HG03159 (cell line): ENCODE measurements around the gene AOAH.

ENCODE experiments used
- ATAC-seq: cut with Tn5 transposase; IDR thresholded peaks from one replicate; pipeline ENCODE4 v1.9.1; 2021; ENCODE audit warnings: mild to moderate bottlenecking, moderate library complexity; ENCODE audit not compliant: unreplicated experiment

AOAH gene, protein sequence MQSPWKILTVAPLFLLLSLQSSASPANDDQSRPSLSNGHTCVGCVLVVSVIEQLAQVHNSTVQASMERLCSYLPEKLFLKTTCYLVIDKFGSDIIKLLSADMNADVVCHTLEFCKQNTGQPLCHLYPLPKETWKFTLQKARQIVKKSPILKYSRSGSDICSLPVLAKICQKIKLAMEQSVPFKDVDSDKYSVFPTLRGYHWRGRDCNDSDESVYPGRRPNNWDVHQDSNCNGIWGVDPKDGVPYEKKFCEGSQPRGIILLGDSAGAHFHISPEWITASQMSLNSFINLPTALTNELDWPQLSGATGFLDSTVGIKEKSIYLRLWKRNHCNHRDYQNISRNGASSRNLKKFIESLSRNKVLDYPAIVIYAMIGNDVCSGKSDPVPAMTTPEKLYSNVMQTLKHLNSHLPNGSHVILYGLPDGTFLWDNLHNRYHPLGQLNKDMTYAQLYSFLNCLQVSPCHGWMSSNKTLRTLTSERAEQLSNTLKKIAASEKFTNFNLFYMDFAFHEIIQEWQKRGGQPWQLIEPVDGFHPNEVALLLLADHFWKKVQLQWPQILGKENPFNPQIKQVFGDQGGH

DNA sequence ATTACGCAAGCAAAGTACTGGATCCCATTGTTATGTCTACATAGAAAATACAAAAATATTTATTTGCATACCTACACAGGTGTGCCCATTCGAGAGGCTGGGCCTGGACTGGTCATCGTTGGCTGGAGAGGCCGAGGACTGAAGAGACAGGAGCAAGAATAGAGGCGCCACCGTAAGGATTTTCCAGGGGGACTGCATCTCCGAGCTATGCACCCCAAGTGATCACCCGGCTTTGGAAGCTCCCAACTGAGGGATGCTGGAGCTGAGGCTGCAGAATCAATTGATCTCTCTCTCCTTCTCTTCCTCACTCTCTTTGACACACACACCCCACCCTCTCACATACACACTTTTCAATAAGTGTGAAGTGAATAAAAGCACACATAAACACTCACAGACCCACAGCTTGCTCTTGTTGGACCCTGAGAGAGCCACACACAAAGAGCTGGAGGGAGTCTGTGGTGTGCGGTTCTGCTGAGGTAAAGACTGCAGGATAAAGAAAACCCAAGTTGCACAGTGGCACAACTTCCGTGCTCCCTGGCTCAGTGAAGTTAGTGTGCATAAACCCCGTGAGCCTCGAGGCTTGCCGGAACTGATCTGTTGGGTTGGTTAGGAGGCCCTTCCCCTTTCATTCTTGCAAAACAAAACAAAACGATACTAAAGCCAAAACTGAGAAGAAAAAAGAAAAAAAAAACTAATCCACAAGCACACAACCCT lies at the start of gene AOAH:
TSS of gene AOAH (minus strand) at position 544 of the 714 bp plus-strand sequence. CDS start at position 198, 346 bp downstream.
- peak; percentile 94 for ATAC-seq

GRCh38 chr7:36766451-36766850 lies 42.2 kb upstream of the AOAH start:
- no peak for ATAC-seq

GRCh38 chr7:36765605-36766004 lies 41.3 kb upstream of the AOAH start:
- no peak for ATAC-seq

DNA sequence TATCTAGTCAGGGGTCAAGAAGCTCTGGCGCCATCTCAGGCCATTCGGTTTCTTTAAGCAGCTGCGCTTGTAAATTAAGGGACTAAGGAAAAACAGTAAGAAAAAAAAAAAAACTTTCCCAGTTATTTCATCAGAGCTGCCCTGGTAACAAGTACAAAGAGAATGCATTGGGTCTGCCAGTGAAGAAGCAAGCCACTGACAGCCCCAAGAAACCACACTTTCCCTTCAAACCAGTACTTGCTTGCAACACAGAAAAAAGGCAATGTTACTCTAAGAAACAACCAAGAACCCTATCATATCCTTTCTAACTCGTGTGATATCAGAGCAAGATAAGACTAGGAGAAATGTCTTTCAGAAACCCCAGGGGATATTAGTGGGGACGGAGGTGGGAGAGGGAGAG lies 40.6 kb upstream of the AOAH start:
- ATAC-seq, result no peak

GRCh38 chr7:36763132-36763816 lies 39.0 kb upstream of the AOAH start:
- no peak for ATAC-seq

DNA sequence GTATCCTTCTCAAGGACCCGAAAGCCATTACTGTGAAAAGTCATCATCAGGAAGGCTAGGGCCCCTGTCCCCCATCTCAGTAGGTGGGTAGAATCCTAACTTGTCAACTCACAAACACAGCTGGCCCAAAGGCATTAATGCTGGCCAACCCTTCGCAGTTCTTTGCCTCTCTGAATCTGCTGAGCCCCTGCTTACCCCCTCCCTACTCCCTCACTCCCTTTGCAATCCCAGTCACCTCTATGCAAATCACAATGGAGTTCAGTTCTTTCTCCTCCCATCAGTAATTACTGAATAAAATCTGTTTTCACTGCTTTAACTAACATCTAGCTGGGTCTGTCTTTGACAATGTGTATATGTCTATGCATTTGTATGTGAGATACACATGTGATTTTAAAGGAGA lies 38.1 kb upstream of the AOAH start:
- no peak for ATAC-seq

DNA sequence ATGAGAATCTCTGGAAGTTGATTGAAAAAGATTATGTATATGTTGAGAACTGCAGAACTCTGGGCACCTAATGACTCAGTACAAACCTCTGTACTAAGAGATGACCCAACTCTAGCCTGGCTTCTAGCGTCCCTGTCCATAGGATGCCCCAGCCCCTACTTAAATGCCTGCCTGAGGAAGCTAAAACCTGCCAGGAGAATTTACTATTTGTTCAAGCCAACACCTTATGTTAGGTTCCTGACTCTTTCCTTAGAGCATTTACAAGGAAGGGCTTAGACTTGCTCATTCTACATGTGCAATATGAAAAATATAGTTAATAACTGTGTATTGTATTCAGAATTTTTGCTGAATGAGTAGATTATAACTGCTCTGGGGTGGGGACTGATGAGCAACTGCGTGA lies 37.5 kb upstream of the AOAH start:
- no peak for ATAC-seq

GRCh38 chr7:36760856-36761762 lies 36.8 kb upstream of the AOAH start:
- no peak for ATAC-seq

GRCh38 chr7:36758879-36759278 lies 34.6 kb upstream of the AOAH start:
- no peak for ATAC-seq

DNA sequence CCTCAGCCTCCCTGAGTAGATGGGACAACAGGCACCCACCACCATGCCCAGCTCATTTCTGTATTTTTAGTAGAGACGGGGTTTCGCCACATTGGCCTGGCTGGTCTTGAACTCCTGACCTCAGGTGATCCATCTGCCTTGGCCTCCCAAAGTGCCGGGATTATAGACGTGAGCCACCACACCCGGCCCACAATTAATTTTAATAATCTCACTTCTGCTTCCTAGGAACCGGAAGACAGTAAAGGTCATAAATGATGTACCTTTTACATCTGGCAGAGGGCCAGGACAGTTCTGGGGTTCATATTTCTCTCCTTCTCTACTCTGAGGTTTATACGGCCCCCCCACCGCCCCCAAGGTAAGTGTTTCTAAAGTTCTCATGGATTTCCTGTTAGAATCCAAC lies 31.2 kb upstream of the AOAH start:
- ATAC-seq, result no peak

DNA sequence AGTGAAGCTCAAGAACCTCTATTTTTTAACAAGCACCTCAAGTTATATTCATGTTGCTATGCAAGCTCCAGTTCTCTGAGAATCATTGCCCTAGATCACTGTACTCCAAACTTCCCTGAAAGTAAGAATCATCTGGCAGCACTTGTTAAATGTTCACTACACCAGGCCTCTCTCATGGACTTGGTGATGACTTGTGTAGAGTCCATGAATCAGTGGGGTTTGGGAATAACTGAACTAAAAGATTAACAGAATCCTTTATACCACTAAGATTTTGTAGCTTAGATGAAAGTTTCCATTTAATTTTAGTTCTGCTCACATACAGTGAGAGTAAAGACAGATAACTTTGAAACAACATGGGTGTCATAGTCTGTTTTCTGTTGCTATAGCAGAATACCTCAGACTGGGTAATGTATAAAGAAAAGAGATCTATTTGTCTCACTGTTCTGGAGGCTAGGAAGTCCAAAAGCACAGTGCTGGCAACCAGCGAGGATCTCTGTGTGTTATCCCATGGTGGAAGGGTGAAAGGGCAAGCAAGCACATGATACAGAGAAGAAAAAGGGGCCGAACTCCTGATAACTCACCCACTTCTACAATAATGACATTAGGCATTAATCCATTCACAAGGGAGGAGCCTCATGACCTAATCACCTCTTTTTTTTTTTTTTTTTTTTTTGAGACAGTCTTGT lies 27.9 kb upstream of the AOAH start:
- no peak for ATAC-seq

GRCh38 chr7:36750451-36750850 lies 26.2 kb upstream of the AOAH start:
- ATAC-seq, result no peak

- no peak for ATAC-seq
Observed at GRCh38 chr7:36749282-36749960, 25.1 kb upstream of the AOAH start.

- ATAC-seq, result no peak
Observed at GRCh38 chr7:36748017-36748487, 23.8 kb upstream of the AOAH start.

DNA sequence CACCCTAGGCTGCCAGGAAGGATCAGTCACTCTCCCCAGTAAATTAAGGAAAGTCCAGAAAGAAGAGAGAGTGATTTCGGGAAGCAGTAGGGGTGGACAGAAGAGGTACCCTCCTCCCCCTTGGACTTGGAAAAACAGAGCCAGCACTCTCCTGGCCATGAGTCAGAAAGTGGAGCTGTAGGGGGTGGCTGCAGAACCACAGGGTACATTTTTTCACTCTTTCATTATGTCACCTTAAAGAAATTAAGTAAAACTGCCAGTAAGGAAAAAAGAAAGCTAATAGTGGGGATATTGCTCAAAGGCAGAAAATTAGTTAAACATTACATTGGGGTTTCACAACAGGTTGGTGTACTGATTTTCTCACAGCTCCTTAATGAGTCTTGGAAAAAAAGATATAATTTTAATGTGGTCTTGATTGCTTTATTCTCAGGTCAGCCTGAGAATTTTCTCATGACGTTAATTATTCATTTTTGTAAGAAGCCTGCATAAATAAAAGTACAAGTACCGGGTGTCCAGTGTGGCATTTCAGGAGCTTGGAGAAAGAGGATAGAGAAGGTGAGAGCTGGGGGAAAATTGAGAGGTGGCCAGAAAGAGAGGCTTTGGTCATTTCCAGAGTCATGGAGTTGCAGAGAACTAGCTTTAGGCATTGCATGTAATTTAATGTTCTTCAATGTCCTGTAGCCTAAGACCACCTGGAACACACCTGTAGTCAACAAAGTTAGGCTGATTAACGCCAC lies 23.2 kb upstream of the AOAH start:
- ATAC-seq, result no peak

DNA sequence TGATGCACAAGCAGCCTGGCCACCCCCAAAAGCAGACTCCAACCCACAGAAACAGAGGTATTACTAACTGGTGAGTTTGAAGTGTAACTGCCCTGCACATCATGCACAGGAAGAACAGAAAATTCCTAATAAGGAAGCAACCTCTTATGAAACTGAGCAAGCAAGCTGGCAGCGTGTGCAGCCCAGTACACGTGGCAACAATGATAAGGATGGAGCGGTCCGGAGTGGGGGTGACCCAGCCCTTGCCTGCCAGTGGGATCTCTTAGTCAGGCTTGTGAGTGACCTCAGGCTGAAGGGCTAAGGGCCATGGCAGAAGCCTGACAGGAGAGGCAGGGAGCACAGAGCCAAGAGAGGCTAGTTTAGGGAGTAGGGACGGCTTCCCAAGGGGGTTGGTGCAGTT lies 22.1 kb upstream of the AOAH start:
- no peak for ATAC-seq

GRCh38 chr7:36742911-36743775 lies 18.8 kb upstream of the AOAH start:
- no peak for ATAC-seq
